Measurements from ENCODE around the gene HMG20A. TPM values are rescaled to one million over a fixed set of nuclear protein-coding genes. Genes with fewer than 3 reads are reported as not detected.
"Not testable (repeated sequence)": the region's sequence is repeated elsewhere in the genome, so short reads cannot be mapped to it uniquely, and the experiment has no call there.

Gene HMG20A
- total RNA-seq, 1 donor = 30.8 TPM

DNA sequence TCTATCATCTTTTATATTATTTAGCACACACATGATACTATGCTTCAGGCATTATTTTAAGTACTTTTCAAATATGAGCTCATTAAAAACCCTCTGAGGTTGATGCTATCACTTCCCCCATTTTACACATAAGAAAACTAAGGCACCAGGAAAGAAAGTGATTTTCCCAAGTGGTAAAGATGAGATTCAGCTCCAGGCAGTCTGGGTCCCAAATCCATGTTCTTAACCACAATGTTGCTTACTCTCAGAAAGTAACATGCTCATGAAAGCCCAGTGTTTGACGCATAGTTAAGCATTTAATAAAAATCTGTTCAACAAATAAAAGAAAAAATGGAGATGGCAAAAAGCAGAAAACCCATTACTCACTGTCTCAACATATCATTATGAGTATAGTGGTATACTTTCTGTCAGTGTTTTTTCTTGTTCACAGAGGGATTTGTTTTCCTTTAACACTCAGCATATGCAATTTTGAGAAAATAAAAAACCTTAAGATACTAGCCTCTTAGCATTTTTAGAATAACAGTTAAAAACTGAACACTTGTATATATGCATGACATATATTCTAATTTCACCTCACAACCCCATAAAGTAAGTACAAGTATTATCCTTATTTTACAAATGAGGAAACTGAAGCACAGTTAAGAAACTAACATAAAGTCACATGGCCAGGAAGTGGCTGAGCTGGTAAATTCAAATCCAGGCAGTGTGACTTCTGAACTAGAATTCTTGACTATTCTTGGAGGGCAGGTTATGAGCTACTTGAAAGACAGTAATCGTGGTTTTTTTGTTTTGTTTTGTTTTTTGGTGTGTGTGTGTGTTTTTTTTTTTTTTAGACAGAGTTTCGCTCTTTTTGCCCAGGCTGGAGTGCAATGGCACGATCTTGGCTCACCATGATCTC is 11.2 kb upstream of the HMG20A start:
- no peak overlapping the region for H3K4me2 ChIP-seq (ENCODE audit: insufficient read depth, low read length)
- H4K20me1 ChIP-seq (ENCODE audit: insufficient read depth, low read length) = peaks cover 75% of the 10 kb centered on the region
- no peak overlapping the region for H3K4me3 ChIP-seq (ENCODE audit: insufficient read depth, low read length)
- no peaks in the 10 kb centered on the region for H3K27me3 ChIP-seq (ENCODE audit: insufficient read depth, low read length)
- H2AFZ ChIP-seq (ENCODE audit: low read length) = no peak overlapping the region
- DNase-seq (ENCODE audit: insufficient read length, low spot score, missing footprints) = no peak
- H3K27ac ChIP-seq (ENCODE audit: low read depth, low read length) = no peak overlapping the region
- H3K79me2 ChIP-seq (ENCODE audit: insufficient read depth, low read length) = peaks cover 99% of the 10 kb centered on the region
- no peaks in the 10 kb centered on the region for H3K9me3 ChIP-seq (ENCODE audit: low read depth, low read length)
- TF ChIP-seq, protein P1, sequence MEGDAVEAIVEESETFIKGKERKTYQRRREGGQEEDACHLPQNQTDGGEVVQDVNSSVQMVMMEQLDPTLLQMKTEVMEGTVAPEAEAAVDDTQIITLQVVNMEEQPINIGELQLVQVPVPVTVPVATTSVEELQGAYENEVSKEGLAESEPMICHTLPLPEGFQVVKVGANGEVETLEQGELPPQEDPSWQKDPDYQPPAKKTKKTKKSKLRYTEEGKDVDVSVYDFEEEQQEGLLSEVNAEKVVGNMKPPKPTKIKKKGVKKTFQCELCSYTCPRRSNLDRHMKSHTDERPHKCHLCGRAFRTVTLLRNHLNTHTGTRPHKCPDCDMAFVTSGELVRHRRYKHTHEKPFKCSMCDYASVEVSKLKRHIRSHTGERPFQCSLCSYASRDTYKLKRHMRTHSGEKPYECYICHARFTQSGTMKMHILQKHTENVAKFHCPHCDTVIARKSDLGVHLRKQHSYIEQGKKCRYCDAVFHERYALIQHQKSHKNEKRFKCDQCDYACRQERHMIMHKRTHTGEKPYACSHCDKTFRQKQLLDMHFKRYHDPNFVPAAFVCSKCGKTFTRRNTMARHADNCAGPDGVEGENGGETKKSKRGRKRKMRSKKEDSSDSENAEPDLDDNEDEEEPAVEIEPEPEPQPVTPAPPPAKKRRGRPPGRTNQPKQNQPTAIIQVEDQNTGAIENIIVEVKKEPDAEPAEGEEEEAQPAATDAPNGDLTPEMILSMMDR (IDR thresholded peaks at IDR 0.05; ENCODE audit: extremely low read depth, low read depth, low read length) = no peak
- peaks cover 10% of the 10 kb centered on the region for H3K4me1 ChIP-seq (ENCODE audit: insufficient read depth, low read length)
- no peaks in the 10 kb centered on the region for H3K36me3 ChIP-seq (ENCODE audit: insufficient read depth, low read length)

DNA sequence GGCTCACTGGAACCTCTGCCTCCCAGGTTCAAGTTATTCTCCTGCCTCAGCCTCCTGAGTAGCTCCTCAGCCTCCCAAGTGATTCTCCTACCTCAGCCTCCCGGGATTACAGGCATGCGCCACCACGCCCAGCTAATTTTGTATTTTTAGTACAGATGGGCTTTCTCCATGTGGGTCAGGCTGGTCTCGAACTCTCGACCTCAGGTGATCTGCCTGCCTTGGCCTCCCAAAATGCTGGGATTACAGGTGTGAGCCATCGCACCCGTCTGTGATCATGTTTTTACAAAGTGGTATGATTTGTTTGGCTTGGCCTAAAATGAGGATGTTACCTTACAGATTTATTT is 10.6 kb upstream of the HMG20A start:
- peaks cover 81% of the 10 kb centered on the region for H4K20me1 ChIP-seq (ENCODE audit: insufficient read depth, low read length)

DNA sequence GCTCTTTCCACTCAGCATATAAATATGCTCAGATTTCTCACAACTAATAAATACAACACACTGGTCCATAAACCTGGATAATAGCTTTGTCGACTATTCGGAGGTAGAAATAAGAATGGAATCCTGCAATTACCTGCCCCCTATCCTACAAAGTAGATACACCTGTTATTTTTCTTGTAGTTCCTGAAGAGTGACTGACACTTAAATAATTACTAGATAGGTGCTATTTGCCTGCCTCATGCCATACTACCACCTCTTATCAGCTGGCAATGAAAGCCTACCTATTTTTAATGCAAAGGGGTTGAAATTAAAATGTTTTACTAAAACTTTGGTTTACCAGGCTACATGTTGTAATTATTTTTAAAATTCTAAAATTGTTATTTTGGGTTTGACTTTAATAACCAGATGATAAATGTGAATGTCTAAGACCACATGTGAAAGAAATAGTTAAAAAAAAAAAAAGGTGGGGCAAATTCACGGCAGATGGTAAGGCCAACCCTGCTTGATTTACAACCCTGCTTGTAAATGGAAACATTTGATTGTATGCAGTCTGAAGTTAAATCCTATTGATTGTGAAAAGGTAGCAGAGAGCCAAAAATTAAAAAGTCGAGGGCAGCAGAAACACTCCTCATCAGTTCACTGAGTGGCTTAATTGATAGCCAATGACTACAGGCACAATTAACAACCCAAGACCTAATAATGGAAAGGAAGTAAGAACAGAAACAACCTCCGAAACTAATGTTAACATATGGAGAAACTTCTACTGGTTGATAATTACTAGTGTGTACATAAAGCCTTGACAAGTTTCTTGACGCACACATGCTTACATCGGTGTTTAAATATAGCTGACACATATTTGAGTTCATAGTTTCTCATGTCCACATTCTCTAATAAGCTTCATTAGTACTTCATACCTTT is 9.7 kb upstream of the HMG20A start:
- H4K20me1 ChIP-seq (ENCODE audit: insufficient read depth, low read length) = peaks cover 84% of the 10 kb centered on the region
- H3K36me3 ChIP-seq (ENCODE audit: insufficient read depth, low read length) = no peaks in the 10 kb centered on the region
- no peak overlapping the region for H3K4me2 ChIP-seq (ENCODE audit: insufficient read depth, low read length)
- H3K27me3 ChIP-seq (ENCODE audit: insufficient read depth, low read length) = no peaks in the 10 kb centered on the region
- TF ChIP-seq, protein P1 (IDR thresholded peaks at IDR 0.05; ENCODE audit: extremely low read depth, low read depth, low read length) = no peak
- no peak overlapping the region for H3K4me3 ChIP-seq (ENCODE audit: insufficient read depth, low read length)
- peaks cover 99% of the 10 kb centered on the region for H3K79me2 ChIP-seq (ENCODE audit: insufficient read depth, low read length)
- no peaks in the 10 kb centered on the region for H3K9me3 ChIP-seq (ENCODE audit: low read depth, low read length)
- H3K4me1 ChIP-seq (ENCODE audit: insufficient read depth, low read length) = peaks cover 18% of the 10 kb centered on the region
- DNase-seq (ENCODE audit: insufficient read length, low spot score, missing footprints) = no peak
- no peak overlapping the region for H2AFZ ChIP-seq (ENCODE audit: low read length)
- no peak overlapping the region for H3K27ac ChIP-seq (ENCODE audit: low read depth, low read length)

More for the DNA sequence above, 10.6 kb upstream of the HMG20A start:
- H3K36me3 ChIP-seq (ENCODE audit: insufficient read depth, low read length); H3K27me3 ChIP-seq (ENCODE audit: insufficient read depth, low read length); DNase-seq (ENCODE audit: insufficient read length, low spot score, missing footprints); H3K9me3 ChIP-seq (ENCODE audit: low read depth, low read length); H2AFZ ChIP-seq (ENCODE audit: low read length); H3K27ac ChIP-seq (ENCODE audit: low read depth, low read length); H3K4me3 ChIP-seq (ENCODE audit: insufficient read depth, low read length); H3K4me1 ChIP-seq (ENCODE audit: insufficient read depth, low read length); H3K4me2 ChIP-seq (ENCODE audit: insufficient read depth, low read length): not testable (repeated sequence)
- peaks cover 99% of the 10 kb centered on the region for H3K79me2 ChIP-seq (ENCODE audit: insufficient read depth, low read length)

DNA sequence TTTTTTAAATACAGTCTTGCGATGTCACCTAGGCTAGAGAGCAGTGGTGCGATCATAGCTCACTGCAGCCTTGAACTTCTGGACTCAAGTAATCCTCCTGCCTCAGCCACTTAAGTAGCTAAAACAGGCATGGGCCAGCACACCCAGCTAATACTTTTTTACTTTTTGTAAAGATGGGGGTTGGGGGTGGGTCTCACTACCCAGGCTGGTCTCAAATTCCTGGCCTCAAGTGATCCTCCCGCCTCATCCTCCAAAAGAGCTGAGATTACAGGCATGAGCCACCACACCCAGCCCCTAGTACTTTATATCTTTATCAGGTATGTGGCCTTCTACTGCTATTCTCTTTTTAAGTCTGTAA is 9.1 kb upstream of the HMG20A start:
- no peak overlapping the region for H3K4me3 ChIP-seq (ENCODE audit: insufficient read depth, low read length)
- H3K27me3 ChIP-seq (ENCODE audit: insufficient read depth, low read length) = no peaks in the 10 kb centered on the region
- H3K79me2 ChIP-seq (ENCODE audit: insufficient read depth, low read length) = peaks cover 99% of the 10 kb centered on the region
- H3K27ac ChIP-seq (ENCODE audit: low read depth, low read length) = no peak overlapping the region
- H3K9me3 ChIP-seq (ENCODE audit: low read depth, low read length) = no peaks in the 10 kb centered on the region
- no peak for DNase-seq (ENCODE audit: insufficient read length, low spot score, missing footprints)
- H3K4me1 ChIP-seq (ENCODE audit: insufficient read depth, low read length) = peaks cover 24% of the 10 kb centered on the region
- H3K36me3 ChIP-seq (ENCODE audit: insufficient read depth, low read length) = no peaks in the 10 kb centered on the region
- TF ChIP-seq, protein P1 (IDR thresholded peaks at IDR 0.05; ENCODE audit: extremely low read depth, low read depth, low read length) = no peak
- no peak overlapping the region for H2AFZ ChIP-seq (ENCODE audit: low read length)
- H4K20me1 ChIP-seq (ENCODE audit: insufficient read depth, low read length) = peaks cover 87% of the 10 kb centered on the region
- no peak overlapping the region for H3K4me2 ChIP-seq (ENCODE audit: insufficient read depth, low read length)
